Measurements from ENCODE around the gene TOM1. TPM values are rescaled to one million over a fixed set of nuclear protein-coding genes. Genes with fewer than 3 reads are reported as not detected.

Gene TOM1
- total and polyA plus RNA-seq, 2 of the 13 experiments (the other 11 are each of a cell fraction or from before 2014, with no cell fraction given) = 30.8 to 87.3 TPM

DNA sequence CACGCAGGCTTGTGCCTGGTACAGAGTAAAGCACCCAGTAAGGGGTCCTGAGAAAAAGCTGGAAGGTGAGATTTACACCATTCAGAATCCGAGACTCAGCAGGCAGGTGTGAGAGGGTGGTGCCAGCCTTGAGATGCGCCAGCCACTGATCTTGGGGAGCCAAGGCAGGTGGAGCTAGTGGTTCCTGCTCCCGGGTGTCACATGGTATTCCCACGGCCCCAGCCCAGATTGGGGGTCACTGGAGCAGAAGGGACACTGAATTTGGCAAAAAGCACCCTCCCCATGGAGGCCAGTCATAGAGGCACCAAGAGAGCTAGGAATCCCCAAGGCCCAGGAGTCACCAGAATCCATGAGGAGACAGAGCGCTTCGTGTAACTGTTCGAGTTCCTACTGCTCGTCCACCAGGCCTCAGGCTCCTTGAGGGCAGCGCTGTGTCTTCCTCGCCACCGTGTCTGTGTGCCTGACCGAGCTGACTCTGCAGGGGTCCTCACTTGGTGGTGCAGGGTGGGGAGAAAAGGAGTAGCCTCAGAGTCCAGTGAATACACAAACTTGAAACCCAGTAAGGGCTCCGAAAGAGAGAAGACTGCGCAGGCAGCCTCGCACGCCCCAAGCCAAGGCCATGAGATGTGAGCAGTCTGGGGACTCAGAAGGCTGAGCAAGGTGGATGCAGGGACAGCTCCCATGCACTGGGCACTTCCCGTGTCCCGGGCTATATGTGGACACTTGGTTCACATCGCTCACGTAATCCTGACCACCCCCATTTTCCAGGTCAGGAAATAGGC is 28.2 kb downstream of the TOM1 start (continued):
- TF ChIP-seq, protein P1, sequence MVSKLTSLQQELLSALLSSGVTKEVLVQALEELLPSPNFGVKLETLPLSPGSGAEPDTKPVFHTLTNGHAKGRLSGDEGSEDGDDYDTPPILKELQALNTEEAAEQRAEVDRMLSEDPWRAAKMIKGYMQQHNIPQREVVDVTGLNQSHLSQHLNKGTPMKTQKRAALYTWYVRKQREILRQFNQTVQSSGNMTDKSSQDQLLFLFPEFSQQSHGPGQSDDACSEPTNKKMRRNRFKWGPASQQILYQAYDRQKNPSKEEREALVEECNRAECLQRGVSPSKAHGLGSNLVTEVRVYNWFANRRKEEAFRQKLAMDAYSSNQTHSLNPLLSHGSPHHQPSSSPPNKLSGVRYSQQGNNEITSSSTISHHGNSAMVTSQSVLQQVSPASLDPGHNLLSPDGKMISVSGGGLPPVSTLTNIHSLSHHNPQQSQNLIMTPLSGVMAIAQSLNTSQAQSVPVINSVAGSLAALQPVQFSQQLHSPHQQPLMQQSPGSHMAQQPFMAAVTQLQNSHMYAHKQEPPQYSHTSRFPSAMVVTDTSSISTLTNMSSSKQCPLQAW (CRISPR knock-in tag; IDR thresholded peaks at IDR 0.05) = no peak
- TF ChIP-seq ARID2 (CRISPR knock-in tag; IDR thresholded peaks at IDR 0.05; ENCODE audit: borderline replicate concordance) (0 out of 2 replicates have a peak, but pooled peaks have one; percentile 59), ZFP36 (IDR thresholded peaks at IDR 0.05; ENCODE audit: borderline replicate concordance, low read depth, low read length, partially characterized antibody) (no peak), ZIK1 (CRISPR knock-in tag; IDR thresholded peaks at IDR 0.05; ENCODE audit: borderline replicate concordance, low read depth) (peak; percentile 67; the same call in 1 of the 2 replicates), EED (CRISPR knock-in tag; IDR thresholded peaks at IDR 0.05) (peak; percentile 77; the same call in 1 of the 2 replicates), ZNF30 (CRISPR knock-in tag; IDR thresholded peaks at IDR 0.05) (0 out of 2 replicates have a peak, but pooled peaks have one; percentile 44), ATRX (CRISPR knock-in tag; IDR thresholded peaks at IDR 0.05; ENCODE audit: borderline replicate concordance) (no peak), ZNF674 (CRISPR knock-in tag; IDR thresholded peaks at IDR 0.05; ENCODE audit: low read depth) (0 out of 2 replicates have a peak, but pooled peaks have one; percentile 31), TMF1 (CRISPR knock-in tag; IDR thresholded peaks at IDR 0.05; ENCODE audit: low read depth) (0 out of 2 replicates have a peak, but pooled peaks have one; percentile 38)
- TF ChIP-seq, protein P2, sequence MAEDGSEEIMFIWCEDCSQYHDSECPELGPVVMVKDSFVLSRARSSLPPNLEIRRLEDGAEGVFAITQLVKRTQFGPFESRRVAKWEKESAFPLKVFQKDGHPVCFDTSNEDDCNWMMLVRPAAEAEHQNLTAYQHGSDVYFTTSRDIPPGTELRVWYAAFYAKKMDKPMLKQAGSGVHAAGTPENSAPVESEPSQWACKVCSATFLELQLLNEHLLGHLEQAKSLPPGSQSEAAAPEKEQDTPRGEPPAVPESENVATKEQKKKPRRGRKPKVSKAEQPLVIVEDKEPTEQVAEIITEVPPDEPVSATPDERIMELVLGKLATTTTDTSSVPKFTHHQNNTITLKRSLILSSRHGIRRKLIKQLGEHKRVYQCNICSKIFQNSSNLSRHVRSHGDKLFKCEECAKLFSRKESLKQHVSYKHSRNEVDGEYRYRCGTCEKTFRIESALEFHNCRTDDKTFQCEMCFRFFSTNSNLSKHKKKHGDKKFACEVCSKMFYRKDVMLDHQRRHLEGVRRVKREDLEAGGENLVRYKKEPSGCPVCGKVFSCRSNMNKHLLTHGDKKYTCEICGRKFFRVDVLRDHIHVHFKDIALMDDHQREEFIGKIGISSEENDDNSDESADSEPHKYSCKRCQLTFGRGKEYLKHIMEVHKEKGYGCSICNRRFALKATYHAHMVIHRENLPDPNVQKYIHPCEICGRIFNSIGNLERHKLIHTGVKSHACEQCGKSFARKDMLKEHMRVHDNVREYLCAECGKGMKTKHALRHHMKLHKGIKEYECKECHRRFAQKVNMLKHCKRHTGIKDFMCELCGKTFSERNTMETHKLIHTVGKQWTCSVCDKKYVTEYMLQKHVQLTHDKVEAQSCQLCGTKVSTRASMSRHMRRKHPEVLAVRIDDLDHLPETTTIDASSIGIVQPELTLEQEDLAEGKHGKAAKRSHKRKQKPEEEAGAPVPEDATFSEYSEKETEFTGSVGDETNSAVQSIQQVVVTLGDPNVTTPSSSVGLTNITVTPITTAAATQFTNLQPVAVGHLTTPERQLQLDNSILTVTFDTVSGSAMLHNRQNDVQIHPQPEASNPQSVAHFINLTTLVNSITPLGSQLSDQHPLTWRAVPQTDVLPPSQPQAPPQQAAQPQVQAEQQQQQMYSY (CRISPR knock-in tag; IDR thresholded peaks at IDR 0.05) = no peak
- TF ChIP-seq, protein P3, sequence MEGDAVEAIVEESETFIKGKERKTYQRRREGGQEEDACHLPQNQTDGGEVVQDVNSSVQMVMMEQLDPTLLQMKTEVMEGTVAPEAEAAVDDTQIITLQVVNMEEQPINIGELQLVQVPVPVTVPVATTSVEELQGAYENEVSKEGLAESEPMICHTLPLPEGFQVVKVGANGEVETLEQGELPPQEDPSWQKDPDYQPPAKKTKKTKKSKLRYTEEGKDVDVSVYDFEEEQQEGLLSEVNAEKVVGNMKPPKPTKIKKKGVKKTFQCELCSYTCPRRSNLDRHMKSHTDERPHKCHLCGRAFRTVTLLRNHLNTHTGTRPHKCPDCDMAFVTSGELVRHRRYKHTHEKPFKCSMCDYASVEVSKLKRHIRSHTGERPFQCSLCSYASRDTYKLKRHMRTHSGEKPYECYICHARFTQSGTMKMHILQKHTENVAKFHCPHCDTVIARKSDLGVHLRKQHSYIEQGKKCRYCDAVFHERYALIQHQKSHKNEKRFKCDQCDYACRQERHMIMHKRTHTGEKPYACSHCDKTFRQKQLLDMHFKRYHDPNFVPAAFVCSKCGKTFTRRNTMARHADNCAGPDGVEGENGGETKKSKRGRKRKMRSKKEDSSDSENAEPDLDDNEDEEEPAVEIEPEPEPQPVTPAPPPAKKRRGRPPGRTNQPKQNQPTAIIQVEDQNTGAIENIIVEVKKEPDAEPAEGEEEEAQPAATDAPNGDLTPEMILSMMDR (CRISPR knock-in tag; IDR thresholded peaks at IDR 0.05) = no peak
- TF ChIP-seq, protein P4, sequence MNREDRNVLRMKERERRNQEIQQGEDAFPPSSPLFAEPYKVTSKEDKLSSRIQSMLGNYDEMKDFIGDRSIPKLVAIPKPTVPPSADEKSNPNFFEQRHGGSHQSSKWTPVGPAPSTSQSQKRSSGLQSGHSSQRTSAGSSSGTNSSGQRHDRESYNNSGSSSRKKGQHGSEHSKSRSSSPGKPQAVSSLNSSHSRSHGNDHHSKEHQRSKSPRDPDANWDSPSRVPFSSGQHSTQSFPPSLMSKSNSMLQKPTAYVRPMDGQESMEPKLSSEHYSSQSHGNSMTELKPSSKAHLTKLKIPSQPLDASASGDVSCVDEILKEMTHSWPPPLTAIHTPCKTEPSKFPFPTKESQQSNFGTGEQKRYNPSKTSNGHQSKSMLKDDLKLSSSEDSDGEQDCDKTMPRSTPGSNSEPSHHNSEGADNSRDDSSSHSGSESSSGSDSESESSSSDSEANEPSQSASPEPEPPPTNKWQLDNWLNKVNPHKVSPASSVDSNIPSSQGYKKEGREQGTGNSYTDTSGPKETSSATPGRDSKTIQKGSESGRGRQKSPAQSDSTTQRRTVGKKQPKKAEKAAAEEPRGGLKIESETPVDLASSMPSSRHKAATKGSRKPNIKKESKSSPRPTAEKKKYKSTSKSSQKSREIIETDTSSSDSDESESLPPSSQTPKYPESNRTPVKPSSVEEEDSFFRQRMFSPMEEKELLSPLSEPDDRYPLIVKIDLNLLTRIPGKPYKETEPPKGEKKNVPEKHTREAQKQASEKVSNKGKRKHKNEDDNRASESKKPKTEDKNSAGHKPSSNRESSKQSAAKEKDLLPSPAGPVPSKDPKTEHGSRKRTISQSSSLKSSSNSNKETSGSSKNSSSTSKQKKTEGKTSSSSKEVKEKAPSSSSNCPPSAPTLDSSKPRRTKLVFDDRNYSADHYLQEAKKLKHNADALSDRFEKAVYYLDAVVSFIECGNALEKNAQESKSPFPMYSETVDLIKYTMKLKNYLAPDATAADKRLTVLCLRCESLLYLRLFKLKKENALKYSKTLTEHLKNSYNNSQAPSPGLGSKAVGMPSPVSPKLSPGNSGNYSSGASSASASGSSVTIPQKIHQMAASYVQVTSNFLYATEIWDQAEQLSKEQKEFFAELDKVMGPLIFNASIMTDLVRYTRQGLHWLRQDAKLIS (CRISPR knock-in tag; IDR thresholded peaks at IDR 0.05) = no peak
- TF ChIP-seq, protein P5, sequence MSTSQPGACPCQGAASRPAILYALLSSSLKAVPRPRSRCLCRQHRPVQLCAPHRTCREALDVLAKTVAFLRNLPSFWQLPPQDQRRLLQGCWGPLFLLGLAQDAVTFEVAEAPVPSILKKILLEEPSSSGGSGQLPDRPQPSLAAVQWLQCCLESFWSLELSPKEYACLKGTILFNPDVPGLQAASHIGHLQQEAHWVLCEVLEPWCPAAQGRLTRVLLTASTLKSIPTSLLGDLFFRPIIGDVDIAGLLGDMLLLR (CRISPR knock-in tag; IDR thresholded peaks at IDR 0.05) = no peak
